WTC11 (cell line): ENCODE results near the gene SLC1A7. TPM values are rescaled to one million over a fixed set of nuclear protein-coding genes. Genes with fewer than 3 reads are reported as not detected.

Experiments
- ATAC-seq: fragments of 200-7000 bp; cut with Tn5 transposase; 2 replicates; pipeline ENCODE4 v1.10.0; 2021; ENCODE audit warnings: mild to moderate bottlenecking, moderate library complexity
- CTCF ChIA-PET: fragments of 300-600 bp; sonication (Branson Sonifier 250); formaldehyde crosslinking; loops from one replicate; lab custom pipeline; 2021; ENCODE audit warnings: antibody characterized with exemption; lab: Charles Lee
- POLR2A ChIA-PET: fragments of 350-600 bp; sonication (Branson Sonifier 250); formaldehyde crosslinking; loops from one replicate; lab custom pipeline; 2021; ENCODE audit warnings: antibody characterized with exemption; lab: Charles Lee
- DNase-seq: peaks from one replicate; pipeline ENCODE4 v3.0.0; 2021; ENCODE audit warnings: low spot score
- H3K27ac Mint-ChIP-seq: 2 replicates; pipeline ENCODE4 v1.8.0; 2021; ENCODE audit warnings: mixed read lengths
- H3K27me3 Mint-ChIP-seq: 2 replicates; pipeline ENCODE4 v1.8.0; 2021; ENCODE audit warnings: low read depth, mild to moderate bottlenecking, moderate library complexity, mixed read lengths
- H3K36me3 Mint-ChIP-seq: 2 replicates; pipeline ENCODE4 v1.8.0; 2021; ENCODE audit warnings: mixed read lengths
- H3K4me1 Mint-ChIP-seq: 2 replicates; pipeline ENCODE4 v1.8.0; 2022; ENCODE audit warnings: mixed read lengths
- H3K4me3 Mint-ChIP-seq: 2 replicates; pipeline ENCODE4 v1.8.0; 2021; ENCODE audit warnings: mild to moderate bottlenecking, moderate library complexity, mixed read lengths
- H3K9me3 Mint-ChIP-seq: 2 replicates; pipeline ENCODE4 v1.8.0; 2021; ENCODE audit warnings: mixed read lengths
- E2F1 ChIP-seq: sonication (generic); formaldehyde crosslinking; IDR thresholded peaks from 2 replicates; pipeline ENCODE4 v1.8.0; 2022; ENCODE audit warnings: mild to moderate bottlenecking, missing genetic modification reagents
- E2F5 ChIP-seq: sonication (generic); formaldehyde crosslinking; IDR thresholded peaks from 2 replicates; pipeline ENCODE4 v1.8.1; 2022; ENCODE audit warnings: mild to moderate bottlenecking, moderate library complexity, missing genetic modification reagents
- EMX1 ChIP-seq: fragments of 250-450 bp; sonication (Bioruptor Pico); IDR thresholded peaks from 2 replicates; pipeline ENCODE4 v1.8.0; 2021; ENCODE audit warnings: mild to moderate bottlenecking
- ETV6 ChIP-seq: sonication (generic); formaldehyde crosslinking; IDR thresholded peaks from 2 replicates; pipeline ENCODE4 v1.8.1; 2022; ENCODE audit warnings: mild to moderate bottlenecking, missing genetic modification reagents
- FOXP1 ChIP-seq: sonication (generic); formaldehyde crosslinking; IDR thresholded peaks from 2 replicates; pipeline ENCODE4 v1.8.0; 2022; ENCODE audit warnings: missing genetic modification reagents, mild to moderate bottlenecking, moderate library complexity, borderline replicate concordance
- GTF2I ChIP-seq: fragments of 250-450 bp; sonication (Bioruptor Pico); conservative IDR thresholded peaks from 2 replicates; pipeline ENCODE4 v1.4.0; 2021; ENCODE audit warnings: mild to moderate bottlenecking
- IRF2 ChIP-seq: sonication (generic); formaldehyde crosslinking; IDR thresholded peaks from 2 replicates; pipeline ENCODE4 v1.8.0; 2022; ENCODE audit warnings: low read depth, missing genetic modification reagents, borderline replicate concordance
- MAX ChIP-seq: sonication (generic); formaldehyde crosslinking; IDR thresholded peaks from 2 replicates; pipeline ENCODE4 v1.8.0; 2022; ENCODE audit warnings: mild to moderate bottlenecking, missing genetic modification reagents
- NFYB ChIP-seq: sonication (generic); formaldehyde crosslinking; conservative IDR thresholded peaks from 2 replicates; pipeline ENCODE4 v1.8.0; 2022; ENCODE audit warnings: low read depth, missing genetic modification reagents
- NR1H2 ChIP-seq: sonication (generic); formaldehyde crosslinking; IDR thresholded peaks from 2 replicates; pipeline ENCODE4 v1.9.0; 2021; ENCODE audit warnings: mild to moderate bottlenecking, moderate library complexity, missing genetic modification reagents
- NR2C2 ChIP-seq: sonication (generic); formaldehyde crosslinking; IDR thresholded peaks from 2 replicates; pipeline ENCODE4 v1.8.0; 2022; ENCODE audit warnings: mild to moderate bottlenecking, missing genetic modification reagents
- STAT6 ChIP-seq: sonication (generic); formaldehyde crosslinking; conservative IDR thresholded peaks from 2 replicates; pipeline ENCODE4 v1.8.1; 2023; ENCODE audit warnings: mild to moderate bottlenecking, low read depth, missing genetic modification reagents, moderate library complexity
- TEAD1 ChIP-seq: sonication (generic); formaldehyde crosslinking; IDR thresholded peaks from 2 replicates; pipeline ENCODE4 v1.8.0; 2022; ENCODE audit warnings: mild to moderate bottlenecking, missing genetic modification reagents
- ZBTB43 ChIP-seq: sonication (generic); formaldehyde crosslinking; IDR thresholded peaks from 2 replicates; pipeline ENCODE4 v1.8.1; 2023; ENCODE audit warnings: mild to moderate bottlenecking, missing genetic modification reagents
- ZNF121 ChIP-seq: sonication (generic); formaldehyde crosslinking; IDR thresholded peaks from 2 replicates; pipeline ENCODE4 v1.8.0; 2023; ENCODE audit warnings: missing genetic modification reagents
- ZNF396 ChIP-seq: fragments of 250-450 bp; sonication (Bioruptor Pico); IDR thresholded peaks from 2 replicates; pipeline ENCODE4 v1.8.0; 2021; ENCODE audit warnings: mild to moderate bottlenecking, moderate library complexity, borderline replicate concordance
- ZNF416 ChIP-seq: fragments of 250-450 bp; sonication (Bioruptor Pico); IDR thresholded peaks from 2 replicates; pipeline ENCODE4 v1.9.0; 2021; ENCODE audit warnings: mild to moderate bottlenecking, inconsistent platforms
- total RNA-seq: library from RNA; stranded (reverse); gene quantifications from 3 replicates; pipeline ENCODE4 v1.2.3, GENCODE V29; 2021

The SLC1A7 gene
- total RNA-seq, 1 experiment from 2014 or later, result not detected

- Mint-ChIP-seq H3K27me3 (peaks cover 84% of the 10 kb centered on the region), H3K36me3 (no peaks in the 10 kb centered on the region), H3K4me1 (0 out of 2 replicates have a peak, but pooled peaks cover 5% of the 10 kb centered on the region), H3K4me3 (peak overlapping the region; percentile 72), H3K9me3 (no peaks in the 10 kb centered on the region), H3K27ac (no peak overlapping the region)
- no peak for TF ChIP-seq ZBTB43
- TF ChIP-seq MAX (CRISPR knock-in tag), result 0 out of 2 replicates have a peak, but pooled peaks have one; percentile 19
- peak; percentile 11; the same call in 1 of the 2 replicates for ATAC-seq
- ChIA-PET CTCF (interaction anchor here (0.6 to 1.2 kb wide), 5 partner anchors 9 to 156 kb away, joined by 3 to 5 read pairs (median 3); partner anchors contain the start of gene ECHDC2), POLR2A (no interaction called here)
- DNase-seq, result no peak
Measured at GRCh38 chr1:53061123-53061858, 81.1 kb downstream of the SLC1A7 start.

GRCh38 chr1:53060579-53060978 lies 81.9 kb downstream of the SLC1A7 start:
- POLR2A ChIA-PET, result no interaction called here
- peaks cover 81% of the 10 kb centered on the region for H3K27me3 Mint-ChIP-seq

More at GRCh38 chr1:53060579-53060978, 81.9 kb downstream of the SLC1A7 start:
- Mint-ChIP-seq H3K9me3 (no peaks in the 10 kb centered on the region), H3K4me1 (0 out of 2 replicates have a peak, but pooled peaks cover 5% of the 10 kb centered on the region), H3K27ac (no peak overlapping the region)
- DNase-seq, result no peak
- CTCF ChIA-PET, result interaction anchor here (1.2 to 1.7 kb wide), 2 partner anchors 27 to 139 kb away, joined by 3 to 4 read pairs; partner anchors contain the start of gene ECHDC2
- no peak for TF ChIP-seq FOXP1 (CRISPR knock-in tag)
- no peak for TF ChIP-seq ZNF396 (CRISPR knock-in tag)
- TF ChIP-seq E2F1 (CRISPR knock-in tag), result no peak
- no peak for TF ChIP-seq ZNF416 (CRISPR knock-in tag)
- TF ChIP-seq EMX1, result no peak
- no peak for TF ChIP-seq IRF2
- no peak for TF ChIP-seq NFYB (CRISPR knock-in tag)
- no peak for TF ChIP-seq E2F5 (CRISPR knock-in tag)
- no peak for TF ChIP-seq ZNF121
- TF ChIP-seq NR1H2 (CRISPR knock-in tag), result no peak
- no peak for TF ChIP-seq ETV6
- no peak for TF ChIP-seq TEAD1
- no peak for TF ChIP-seq STAT6 (CRISPR knock-in tag)
- TF ChIP-seq GTF2I, result no peak
- no peak for TF ChIP-seq NR2C2 (CRISPR knock-in tag)
- TF ChIP-seq, all 79 proteins: peak for 0
- ATAC-seq, result no peak
- H3K36me3 Mint-ChIP-seq, result no peaks in the 10 kb centered on the region
- H3K4me3 Mint-ChIP-seq, result no peak overlapping the region
